Coronary artery (tissue), 2 donors: ENCODE data around the gene TNS3.

ENCODE experiments used
- DNase-seq: peaks from one replicate; pipeline ENCODE4 v3.0.0-alpha.2; 2017; ENCODE audit warnings: low spot score
- H3K27ac ChIP-seq, 2 donors: fragments of 200-600 bp; sonication (generic); one replicate each; pipeline ENCODE4 v1.5.1; 2016 to 2019
- H3K4me3 ChIP-seq: fragments of 200-600 bp; sonication (generic); 2 replicates; pipeline ENCODE4 v1.5.1; 2016; ENCODE audit warnings: mild to moderate bottlenecking, moderate library complexity
- TF ChIP-seq, protein P1 (sequence below): fragments of 200-600 bp; sonication (generic); IDR thresholded peaks from one replicate; pipeline ENCODE4 v1.5.1; 2019; ENCODE audit warnings: antibody characterized with exemption

TNS3 gene

DNA sequence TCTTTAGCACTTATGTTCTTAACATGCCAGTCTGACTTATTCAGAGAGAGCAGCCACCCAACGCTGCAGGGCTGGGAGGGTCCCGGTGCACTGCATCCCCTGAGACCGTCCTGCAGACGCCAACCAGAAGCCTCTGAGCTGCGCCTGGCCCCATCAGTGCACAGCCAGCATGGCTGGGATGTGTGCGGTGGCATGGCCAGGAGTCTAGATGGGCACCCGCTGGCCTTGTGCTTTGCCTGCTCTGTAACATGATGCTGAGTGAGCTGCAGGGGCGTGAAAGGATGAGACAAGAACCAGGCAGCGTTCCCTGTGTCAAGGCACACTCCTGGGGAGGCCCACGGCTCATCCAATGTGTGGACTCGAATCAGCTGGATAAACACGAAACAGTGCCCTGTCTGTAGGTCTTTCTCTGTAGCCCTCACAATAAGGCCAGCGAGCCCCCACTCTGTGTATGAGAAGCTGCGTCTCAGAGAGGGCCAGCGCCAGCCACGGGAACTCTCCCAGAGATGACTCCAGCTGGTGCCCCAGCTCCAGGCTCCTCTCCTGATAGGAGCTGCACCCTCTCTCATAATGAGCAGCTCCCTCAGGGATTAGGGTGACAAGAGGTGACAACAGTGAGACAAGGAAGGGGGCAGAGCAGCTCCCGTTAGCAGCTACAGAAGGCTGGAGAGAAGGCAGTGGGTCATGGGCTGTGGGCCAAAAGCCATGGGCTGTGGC lies 96.8 kb downstream of the TNS3 start:
- peak overlapping the region; percentile 62 to 80 for H3K27ac ChIP-seq
- TF ChIP-seq, protein P1, sequence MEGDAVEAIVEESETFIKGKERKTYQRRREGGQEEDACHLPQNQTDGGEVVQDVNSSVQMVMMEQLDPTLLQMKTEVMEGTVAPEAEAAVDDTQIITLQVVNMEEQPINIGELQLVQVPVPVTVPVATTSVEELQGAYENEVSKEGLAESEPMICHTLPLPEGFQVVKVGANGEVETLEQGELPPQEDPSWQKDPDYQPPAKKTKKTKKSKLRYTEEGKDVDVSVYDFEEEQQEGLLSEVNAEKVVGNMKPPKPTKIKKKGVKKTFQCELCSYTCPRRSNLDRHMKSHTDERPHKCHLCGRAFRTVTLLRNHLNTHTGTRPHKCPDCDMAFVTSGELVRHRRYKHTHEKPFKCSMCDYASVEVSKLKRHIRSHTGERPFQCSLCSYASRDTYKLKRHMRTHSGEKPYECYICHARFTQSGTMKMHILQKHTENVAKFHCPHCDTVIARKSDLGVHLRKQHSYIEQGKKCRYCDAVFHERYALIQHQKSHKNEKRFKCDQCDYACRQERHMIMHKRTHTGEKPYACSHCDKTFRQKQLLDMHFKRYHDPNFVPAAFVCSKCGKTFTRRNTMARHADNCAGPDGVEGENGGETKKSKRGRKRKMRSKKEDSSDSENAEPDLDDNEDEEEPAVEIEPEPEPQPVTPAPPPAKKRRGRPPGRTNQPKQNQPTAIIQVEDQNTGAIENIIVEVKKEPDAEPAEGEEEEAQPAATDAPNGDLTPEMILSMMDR, result no peak
- DNase-seq, result no peak
- peak overlapping the region; percentile 13 for H3K4me3 ChIP-seq

DNA sequence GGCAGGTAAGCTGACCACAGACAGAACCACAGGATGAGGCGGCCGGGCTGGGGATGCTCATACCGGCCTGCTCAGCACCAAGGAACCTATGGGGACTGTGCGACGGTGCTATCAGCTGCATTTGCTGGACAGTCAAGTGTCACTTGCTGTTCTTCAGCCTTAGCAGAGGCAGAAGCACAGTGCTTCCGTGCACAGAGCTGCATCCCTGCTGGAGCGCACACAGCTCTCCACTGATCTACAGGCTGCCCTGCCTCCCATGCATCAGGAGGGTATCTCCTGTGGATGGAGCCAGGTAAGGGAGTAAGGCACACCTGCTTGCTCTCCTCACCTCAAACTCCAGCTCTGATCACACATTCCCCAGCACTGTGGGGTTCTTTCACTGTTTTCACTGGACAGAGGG lies 97.5 kb downstream of the TNS3 start:
- peak overlapping the region; percentile 13 for H3K4me3 ChIP-seq
- TF ChIP-seq, protein P1, result no peak
- DNase-seq, result no peak
- peak overlapping the region; percentile 11 to 80 for H3K27ac ChIP-seq

DNA sequence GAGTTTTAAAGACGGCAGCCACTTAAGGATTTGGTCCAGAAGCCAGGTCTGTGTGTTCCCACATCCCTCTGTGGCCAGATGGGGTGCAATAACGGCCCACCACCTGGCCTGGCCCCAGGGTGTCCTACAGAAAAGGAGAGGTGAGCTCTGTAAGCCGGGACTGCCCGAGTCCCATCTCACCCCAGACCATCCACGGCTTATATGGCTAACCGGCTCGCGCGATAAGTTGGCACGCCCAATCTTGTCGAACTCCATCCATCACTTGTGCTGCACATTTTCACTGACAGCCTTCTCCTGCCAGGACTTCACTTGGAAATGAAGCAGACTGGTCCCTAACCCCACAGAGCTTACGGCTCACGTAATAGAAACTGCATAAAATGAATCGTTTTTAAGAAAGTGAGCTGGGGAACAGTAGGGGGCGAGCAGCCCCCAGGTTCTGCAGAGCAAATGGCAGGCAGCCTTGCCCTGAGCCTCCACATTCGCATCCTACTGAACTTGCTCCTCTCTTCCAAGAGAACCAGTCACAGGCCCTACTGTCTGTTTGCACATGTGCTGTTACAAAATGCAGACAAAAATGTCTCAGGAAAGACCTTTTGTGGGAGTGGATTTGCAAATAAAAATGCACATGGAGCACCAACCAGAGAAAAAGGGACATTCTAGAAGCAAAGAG lies 98.2 kb downstream of the TNS3 start:
- peak overlapping the region; percentile 19 to 59 for H3K27ac ChIP-seq
- TF ChIP-seq, protein P1, result no peak
- DNase-seq, result no peak
- no peak overlapping the region for H3K4me3 ChIP-seq

DNA sequence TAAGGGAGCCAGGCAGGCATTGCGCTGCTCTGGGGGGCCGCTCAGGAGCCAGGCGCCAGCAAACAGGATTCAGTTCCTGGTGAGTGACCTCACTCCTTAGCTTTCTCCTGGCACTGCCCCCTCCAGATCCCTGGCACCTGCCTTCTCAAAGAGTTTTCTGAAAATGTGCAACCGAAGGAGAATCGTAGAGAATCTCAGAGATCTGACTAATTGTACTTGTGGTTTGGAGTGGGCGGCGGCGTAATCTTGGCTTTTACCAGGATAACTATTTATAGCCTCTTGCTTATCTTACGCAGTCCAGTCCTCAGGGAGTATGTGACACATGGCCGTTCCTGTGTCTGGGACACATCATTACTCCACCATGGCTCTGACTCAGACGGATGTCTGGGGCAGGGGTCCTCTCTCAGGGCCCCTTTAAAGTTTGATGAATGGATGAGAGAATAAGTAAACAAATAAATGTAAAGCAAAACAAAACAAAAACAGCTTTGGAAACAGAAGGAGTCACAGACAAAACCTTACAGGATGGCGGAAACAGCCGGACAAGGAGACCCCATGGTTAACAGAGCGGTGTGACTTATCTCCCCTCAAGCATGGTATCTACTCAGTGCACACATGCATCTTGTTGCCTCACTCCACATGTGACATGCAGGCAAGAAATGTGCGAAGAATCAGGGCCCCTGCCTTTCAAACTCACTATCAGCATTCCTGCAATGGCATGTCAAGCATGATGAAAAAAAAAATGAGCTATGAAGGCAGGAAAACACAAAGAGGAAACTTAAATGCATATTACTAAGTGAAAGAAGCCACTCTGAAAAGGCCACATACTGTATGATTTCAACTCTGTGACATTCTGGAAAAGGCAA lies 99.7 kb downstream of the TNS3 start:
- peak overlapping the region; percentile 51 for H3K4me3 ChIP-seq
- TF ChIP-seq, protein P1, result no peak
- DNase-seq, result peak; percentile 92
- peak overlapping the region; percentile 90 for H3K27ac ChIP-seq

DNA sequence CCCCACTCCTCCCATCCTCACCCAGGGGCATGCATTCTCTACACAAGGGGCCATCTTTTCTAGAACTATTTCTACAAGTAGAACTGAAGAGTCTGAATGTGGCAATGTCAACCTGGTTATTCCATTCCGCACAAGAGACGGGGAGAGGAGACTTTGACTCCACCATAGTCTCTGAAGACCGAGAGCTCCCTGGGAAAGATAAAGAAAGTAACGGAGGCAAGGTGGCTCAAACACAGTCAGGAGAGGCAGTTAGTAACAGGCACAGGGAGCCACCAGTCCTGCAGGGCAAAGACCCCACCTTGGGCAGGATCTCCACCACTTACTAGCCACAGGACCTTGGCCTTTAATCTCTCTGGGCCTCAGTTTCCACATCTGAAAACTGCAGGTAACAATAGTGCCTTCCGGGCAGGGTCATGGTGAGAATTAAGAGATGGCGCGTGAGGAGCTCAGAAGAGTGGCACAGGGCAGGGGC lies 100.3 kb downstream of the TNS3 start:
- H3K27ac ChIP-seq, result peak overlapping the region; percentile 90
- H3K4me3 ChIP-seq, result peak overlapping the region; percentile 51
- TF ChIP-seq, protein P1, result no peak
- DNase-seq, result no peak

DNA sequence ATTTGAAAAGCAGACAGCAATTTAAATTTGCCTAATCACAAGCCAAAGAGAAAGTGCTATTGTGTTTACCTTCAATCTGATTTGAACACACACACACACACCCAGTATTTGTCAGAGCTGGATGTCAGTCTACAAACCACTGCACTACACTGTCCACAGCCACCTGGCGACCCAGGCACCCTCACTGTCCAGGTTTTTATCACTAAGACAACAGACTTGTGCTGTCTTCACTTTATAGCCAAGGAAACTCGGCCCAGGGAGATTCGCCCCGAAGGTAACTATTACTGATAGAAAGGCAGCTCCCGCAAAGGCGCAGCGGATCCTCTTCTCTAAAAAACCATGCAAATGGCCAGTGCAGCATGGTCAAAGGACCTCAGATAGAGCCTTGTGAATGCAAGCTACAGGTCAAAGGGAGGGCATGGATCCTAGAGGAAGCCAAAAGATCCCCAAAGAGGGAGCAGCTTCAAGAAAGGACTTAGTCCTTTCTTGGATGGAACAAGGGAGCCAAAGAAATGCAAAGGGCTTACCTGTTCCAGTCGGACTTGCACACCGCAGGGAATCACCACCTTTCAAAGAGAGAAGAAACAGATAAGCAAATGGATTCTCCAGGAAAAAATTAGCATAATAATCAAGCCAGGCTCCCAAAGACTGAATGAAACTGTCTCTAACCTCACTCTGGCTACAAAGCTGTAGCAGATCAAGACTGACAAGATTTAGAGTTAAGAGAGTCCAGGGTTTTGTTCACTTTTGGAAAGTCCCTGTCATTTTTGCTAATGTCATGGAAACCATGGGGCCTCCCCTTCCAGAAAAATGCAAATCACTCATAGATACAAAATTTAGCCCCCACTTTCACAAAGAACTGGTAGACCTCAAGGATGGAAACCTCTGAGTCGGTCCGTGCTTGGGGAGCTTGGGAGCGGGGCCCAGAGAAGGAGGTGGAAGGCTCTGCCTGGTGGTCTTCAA lies 101.1 kb downstream of the TNS3 start:
- Histone ChIP-seq H3K27ac (peak overlapping the region; percentile 90), H3K4me3 (no peak overlapping the region)
- DNase-seq, result no peak
- TF ChIP-seq, protein P1, result no peak
